Left renal pelvis (tissue), 4 donors: Measurements from ENCODE around the gene CAMK1D. TPM values are rescaled to one million over a fixed set of nuclear protein-coding genes. Genes with fewer than 3 reads are reported as not detected.

Source experiments
- DNase-seq, 4 donors: peaks; one replicate each; pipeline ENCODE4 v3.0.0-alpha.2; 2013; ENCODE audit warnings: low read depth in 4 of 4, low spot score in 3 of 4
- polyA plus RNA-seq, 4 donors: library from polyadenylated mRNA; unstranded; fragments of 120-200 nt; gene quantifications; one replicate each; pipeline ENCODE4 v1.2.1, GENCODE V29; 2013; ENCODE audit not compliant: insufficient read length in 4 of 4

The CAMK1D gene
- polyA plus RNA-seq, 4 donors: 11.1 to 20.6 (median 11.2) TPM

- no peak for DNase-seq
Measured at GRCh38 chr10:12609435-12609834, 260.1 kb downstream of the CAMK1D start.

- no peak for DNase-seq
Measured at GRCh38 chr10:12613136-12613535, 263.8 kb downstream of the CAMK1D start.

- no peak for DNase-seq
Measured at GRCh38 chr10:12614177-12614995, 265.0 kb downstream of the CAMK1D start.

- no peak for DNase-seq
Measured at GRCh38 chr10:12615296-12616220, 266.2 kb downstream of the CAMK1D start.

DNA sequence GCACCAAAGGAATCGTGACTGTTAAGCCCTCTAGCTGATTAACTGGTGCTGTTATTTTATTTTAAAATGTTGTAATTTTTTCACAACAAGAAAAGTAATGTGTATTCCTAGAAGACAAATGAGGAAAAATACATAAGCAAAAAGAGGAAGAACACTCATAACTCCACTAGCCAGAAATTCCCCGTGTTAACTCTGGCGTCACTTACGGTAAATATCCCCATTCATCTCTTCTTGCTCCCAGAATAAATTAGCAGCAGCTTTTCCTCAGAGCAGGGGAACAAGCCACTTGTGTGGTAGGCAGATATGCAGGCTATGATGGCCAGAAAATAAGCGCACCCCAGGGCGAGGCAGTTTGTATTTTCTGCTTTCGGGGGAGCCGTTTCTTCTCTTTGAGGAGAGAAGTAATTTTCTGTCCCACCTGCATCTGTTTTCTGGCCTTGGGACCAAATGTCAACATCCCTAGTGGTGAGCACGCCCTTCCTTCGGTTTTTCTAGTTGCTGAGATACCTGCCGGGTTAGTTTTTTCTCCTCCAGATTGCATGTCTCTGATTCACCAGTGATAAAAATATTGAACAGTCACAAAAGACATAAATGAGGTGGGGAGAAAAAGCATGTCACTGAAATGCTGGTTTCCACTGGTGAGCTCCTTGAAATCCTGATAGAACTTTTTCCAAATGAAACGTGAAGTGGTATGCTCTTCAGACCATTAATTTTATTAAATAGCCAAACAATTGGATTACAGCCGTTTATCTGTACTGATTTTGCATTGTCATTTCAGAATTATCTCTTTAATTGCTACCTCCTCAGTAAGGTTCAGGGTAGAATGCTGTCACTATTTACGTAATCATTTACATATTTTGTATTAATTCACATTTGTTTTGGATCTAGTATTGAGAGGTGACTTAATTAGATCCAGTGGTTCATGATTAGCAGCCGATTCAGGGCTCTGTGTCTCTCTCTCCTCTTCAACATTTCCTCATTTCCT, 268.1 kb downstream of the CAMK1D start:
- no peak for DNase-seq

- DNase-seq: no peak
Measured at GRCh38 chr10:12622016-12622415, 272.7 kb downstream of the CAMK1D start.

DNA sequence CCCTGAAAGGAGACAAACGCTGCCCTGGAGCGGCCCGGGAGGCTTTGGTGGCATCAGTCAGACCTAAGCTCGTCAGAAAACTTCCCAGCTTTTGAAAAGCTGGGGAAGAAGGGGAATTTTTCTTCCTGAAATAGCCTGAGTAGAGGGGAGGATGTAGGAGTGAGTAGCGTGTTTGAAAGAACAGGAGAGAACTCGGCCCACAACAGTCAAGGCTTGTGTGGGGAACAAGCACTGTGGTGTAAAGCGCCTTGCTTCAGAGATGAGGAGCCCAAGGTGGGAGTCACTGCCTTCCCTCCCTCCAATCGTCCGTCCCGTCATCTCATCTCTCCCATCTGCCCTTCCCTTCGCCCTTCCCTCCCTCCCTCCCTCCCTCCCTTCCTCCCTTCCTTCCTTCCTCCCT, 273.3 kb downstream of the CAMK1D start:
- no peak for DNase-seq

GRCh38 chr10:12625393-12626023, 276.2 kb downstream of the CAMK1D start:
- no peak for DNase-seq

- DNase-seq: no peak
Measured at GRCh38 chr10:12628153-12628552, 278.8 kb downstream of the CAMK1D start.

- no peak for DNase-seq
Measured at GRCh38 chr10:12628964-12629766, 279.8 kb downstream of the CAMK1D start.

DNA sequence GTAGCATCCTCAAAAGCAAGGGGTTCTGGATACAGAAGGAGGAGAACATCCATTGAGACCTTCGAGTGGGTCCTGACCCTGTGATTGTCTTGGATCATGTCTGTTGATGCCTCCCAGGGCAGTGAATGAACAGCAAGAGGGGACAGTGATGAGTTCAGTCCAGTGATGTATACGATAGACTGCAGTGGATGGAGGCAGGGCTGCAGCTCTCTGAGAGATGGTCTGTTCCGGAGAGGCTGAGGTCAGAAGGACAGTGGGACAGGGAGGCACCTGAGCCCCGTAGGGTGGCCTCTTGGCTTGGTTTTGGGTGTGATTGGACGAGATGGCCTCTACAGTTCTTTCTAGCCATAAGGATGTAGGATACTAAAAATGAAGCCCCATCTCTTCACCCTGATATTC, 280.4 kb downstream of the CAMK1D start:
- no peak for DNase-seq

- DNase-seq: no peak
Measured at GRCh38 chr10:12631216-12631615, 281.9 kb downstream of the CAMK1D start.

GRCh38 chr10:12631787-12632562, 282.6 kb downstream of the CAMK1D start:
- DNase-seq: no peak

GRCh38 chr10:12633776-12634620, 284.7 kb downstream of the CAMK1D start:
- no peak for DNase-seq

GRCh38 chr10:12634621-12634931, 285.2 kb downstream of the CAMK1D start:
- no peak for DNase-seq

GRCh38 chr10:12635127-12635541, 285.8 kb downstream of the CAMK1D start:
- DNase-seq: no peak

DNA sequence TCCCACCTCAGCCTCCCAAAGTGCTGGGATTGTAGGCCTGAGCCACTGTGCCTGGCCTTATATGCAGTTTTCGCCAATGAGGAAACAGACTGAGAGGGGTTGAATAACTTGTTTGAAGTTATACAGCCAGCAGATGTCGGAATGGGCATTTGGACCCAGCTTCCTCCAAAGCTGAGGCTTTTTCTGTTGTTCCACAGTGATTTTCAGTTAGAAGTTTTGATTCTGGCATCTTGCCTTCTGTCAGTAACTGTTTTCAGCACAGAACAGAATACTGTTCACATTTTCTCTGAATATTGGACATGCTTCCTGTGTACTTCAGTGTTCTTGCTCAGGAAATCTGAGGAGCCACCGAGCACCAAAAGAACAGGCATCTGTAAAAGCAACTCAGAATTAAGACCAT, 287.2 kb downstream of the CAMK1D start:
- DNase-seq: no peak

DNA sequence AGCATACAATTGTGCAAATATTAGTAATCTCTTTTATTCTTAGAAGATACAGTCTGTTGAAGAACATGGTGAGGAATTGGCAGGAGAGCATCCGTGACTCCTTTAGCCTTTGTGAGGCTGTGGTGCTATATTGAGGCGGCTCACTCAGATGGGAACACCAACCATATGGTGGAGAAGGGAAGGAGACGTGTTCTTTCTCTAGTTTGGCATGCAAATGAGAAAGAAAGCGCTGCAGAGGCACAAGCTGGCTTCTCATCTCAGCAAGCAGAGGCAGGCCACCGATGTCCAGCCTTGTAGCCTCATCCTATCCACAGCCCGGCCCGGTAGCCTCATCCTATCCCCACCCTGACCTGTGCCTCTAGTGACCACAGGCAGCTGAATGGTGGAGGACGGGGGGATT, 288.3 kb downstream of the CAMK1D start:
- DNase-seq: no peak
